Ureter (tissue), 1 donor: Measurements from ENCODE around the gene OPN4. TPM values are rescaled to one million over a fixed set of nuclear protein-coding genes. Genes with fewer than 3 reads are reported as not detected.

Source experiments
- DNase-seq: peaks from one replicate; pipeline ENCODE4 v3.0.0-alpha.2; 2020; ENCODE audit warnings: low spot score
- total RNA-seq: library from RNA; stranded (reverse); gene quantifications from one replicate; pipeline ENCODE4 v1.2.4, GENCODE V29; 2023
- donor health status: DM: yes; HTN: yes; CAD: no.

The OPN4 gene
- total RNA-seq, 1 donor from 2014 or later: not detected

GRCh38 chr10:86647773-86648703 lies 6.3 kb upstream of the OPN4 start:
- DNase-seq: peak; percentile 37

- DNase-seq: peak; percentile 80
Observed at GRCh38 chr10:86648704-86649427, 5.5 kb upstream of the OPN4 start.

- DNase-seq: peak; percentile 41
Observed at GRCh38 chr10:86649471-86650150, 4.7 kb upstream of the OPN4 start.

- peak; percentile 31 for DNase-seq
Observed at GRCh38 chr10:86650151-86650550, 4.2 kb upstream of the OPN4 start.

- no peak for DNase-seq
Observed at GRCh38 chr10:86651021-86651471, 3.3 kb upstream of the OPN4 start.

- no peak for DNase-seq
Observed at GRCh38 chr10:86651631-86652331, 2.6 kb upstream of the OPN4 start.

- DNase-seq: no peak
Observed at GRCh38 chr10:86652361-86653202, 1.8 kb upstream of the OPN4 start.

- DNase-seq: no peak
Observed at GRCh38 chr10:86653379-86653778, 968 bp upstream of the OPN4 start.

- no peak for DNase-seq
Observed at GRCh38 chr10:86653987-86654386, 360 bp upstream of the OPN4 start.

- DNase-seq: no peak
Observed at GRCh38 chr10:86655173-86655540, 810 bp downstream of the OPN4 start.

- DNase-seq: no peak
Observed at GRCh38 chr10:86655596-86655995, 1.2 kb downstream of the OPN4 start.

GRCh38 chr10:86657011-86657395 lies 2.7 kb downstream of the OPN4 start:
- DNase-seq: no peak

GRCh38 chr10:86657396-86658011 lies 3.2 kb downstream of the OPN4 start:
- no peak for DNase-seq

GRCh38 chr10:86658261-86658741 lies 4.0 kb downstream of the OPN4 start:
- no peak for DNase-seq

GRCh38 chr10:86658751-86659150 lies 4.4 kb downstream of the OPN4 start:
- no peak for DNase-seq

GRCh38 chr10:86659161-86659691 lies 4.9 kb downstream of the OPN4 start:
- DNase-seq: no peak

- no peak for DNase-seq
Observed at GRCh38 chr10:86659721-86660453, 5.5 kb downstream of the OPN4 start.

GRCh38 chr10:86661161-86662025 lies 7.0 kb downstream of the OPN4 start:
- DNase-seq: peak; percentile 73
